K562 (cell line): Measurements from ENCODE around the gene UBE2J2. TPM values are rescaled to one million over a fixed set of nuclear protein-coding genes. Genes with fewer than 3 reads are reported as not detected.
A peak's percentile ranks its signal among the peaks of the same experiment; 100 is the strongest.

Source experiments
- ATF7 ChIP-seq: fragments of 450-650 bp; IDR thresholded peaks from 2 replicates; pipeline ENCODE4 v1.7.1; 2014; ENCODE audit warnings: mild to moderate bottlenecking, moderate library complexity
- HSF4 ChIP-seq: fragments of 250-450 bp; sonication (Bioruptor Pico); IDR thresholded peaks from 2 replicates; pipeline ENCODE4 v2.1.2; 2022; ENCODE audit warnings: mild to moderate bottlenecking, moderate library complexity, borderline replicate concordance
- KAT7 ChIP-seq: sonication (generic); formaldehyde crosslinking; IDR thresholded peaks from 2 replicates; pipeline ENCODE4 v1.8.0; 2022; ENCODE audit warnings: missing genetic modification reagents, mild to moderate bottlenecking, borderline replicate concordance
- KLF1 ChIP-seq: fragments of 450-650 bp; IDR thresholded peaks from 2 replicates; pipeline ENCODE4 v1.6.1; 2016; ENCODE audit warnings: missing genetic modification characterization, missing compliant biosample characterization
- ZNF133 ChIP-seq: fragments of 250-450 bp; sonication (Bioruptor Pico); IDR thresholded peaks from 2 replicates; pipeline ENCODE4 v1.4.0; 2020; ENCODE audit warnings: mild to moderate bottlenecking
- ZNF217 ChIP-seq: sonication (generic); formaldehyde crosslinking; IDR thresholded peaks from 2 replicates; pipeline ENCODE4 v1.8.0; 2022; ENCODE audit warnings: mild to moderate bottlenecking, missing genetic modification reagents
- polyA plus RNA-seq, 8 experiments: library from polyadenylated mRNA; depleted of rRNA in 4 of 8; stranded (reverse) in 5 of 8; unstranded in 3 of 8; fragments of >200 nt; fragmentation: Nextera tagmentation in 2 of 8; fragmentation: Illumina TruSeq in 1 of 8; extraction: Ambion mirVana in 2 of 8; extraction: Trizol in 1 of 8; gene quantifications; 2 replicates each; pipeline versions ENCODE4 v1.2.1 to v1.2.3, GENCODE V29; 2011 to 2014; ENCODE audit warnings: inconsistent platforms in 1 of 8, missing spikeins in 1 of 8
- total RNA-seq, 7 experiments: library from RNA; depleted of rRNA in 6 of 7; stranded (reverse); fragments of >200 nt in 6 of 7; fragmentation: Illumina TruSeq in 2 of 7; extraction: Trizol in 2 of 7; gene quantifications; 2 replicates each; pipeline versions ENCODE4 v1.2.1 to v1.2.3, GENCODE V29; 2011 to 2021; ENCODE audit warnings: low replicate concordance in 1 of 7
- TF ChIP-seq, protein P1 (sequence below): fragments of 250-450 bp; sonication (Bioruptor Pico); IDR thresholded peaks from 2 replicates; pipeline ENCODE4 v1.4.0; 2020
- TF ChIP-seq, protein P2 (sequence below): fragments of 450-650 bp; IDR thresholded peaks from 2 replicates; pipeline ENCODE4 v1.7.0; 2016; ENCODE audit warnings: borderline replicate concordance
- TF ChIP-seq, protein P3 (sequence below): fragments of 450-650 bp; formaldehyde crosslinking; conservative IDR thresholded peaks from 2 replicates; pipeline ENCODE4 v1.4.0; 2022; ENCODE audit warnings: mild to moderate bottlenecking, missing genetic modification characterization
- TF ChIP-seq, protein P4 (sequence below): sonication (generic); formaldehyde crosslinking; IDR thresholded peaks from 2 replicates; pipeline ENCODE4 v1.8.0; 2023; ENCODE audit warnings: missing genetic modification reagents, mild to moderate bottlenecking, borderline replicate concordance
- TF ChIP-seq, protein P5 (sequence below): fragments of 250-450 bp; sonication (Bioruptor Pico); IDR thresholded peaks from 2 replicates; pipeline ENCODE4 v1.8.0; 2021; ENCODE audit warnings: moderate library complexity, mild to moderate bottlenecking, inconsistent platforms

UBE2J2 gene
- total and polyA plus RNA-seq, 9 of the 15 experiments (the other 6 are each of a cell fraction or from before 2014, with no cell fraction given) = 0.93 to 112 (median 75.5) TPM

DNA sequence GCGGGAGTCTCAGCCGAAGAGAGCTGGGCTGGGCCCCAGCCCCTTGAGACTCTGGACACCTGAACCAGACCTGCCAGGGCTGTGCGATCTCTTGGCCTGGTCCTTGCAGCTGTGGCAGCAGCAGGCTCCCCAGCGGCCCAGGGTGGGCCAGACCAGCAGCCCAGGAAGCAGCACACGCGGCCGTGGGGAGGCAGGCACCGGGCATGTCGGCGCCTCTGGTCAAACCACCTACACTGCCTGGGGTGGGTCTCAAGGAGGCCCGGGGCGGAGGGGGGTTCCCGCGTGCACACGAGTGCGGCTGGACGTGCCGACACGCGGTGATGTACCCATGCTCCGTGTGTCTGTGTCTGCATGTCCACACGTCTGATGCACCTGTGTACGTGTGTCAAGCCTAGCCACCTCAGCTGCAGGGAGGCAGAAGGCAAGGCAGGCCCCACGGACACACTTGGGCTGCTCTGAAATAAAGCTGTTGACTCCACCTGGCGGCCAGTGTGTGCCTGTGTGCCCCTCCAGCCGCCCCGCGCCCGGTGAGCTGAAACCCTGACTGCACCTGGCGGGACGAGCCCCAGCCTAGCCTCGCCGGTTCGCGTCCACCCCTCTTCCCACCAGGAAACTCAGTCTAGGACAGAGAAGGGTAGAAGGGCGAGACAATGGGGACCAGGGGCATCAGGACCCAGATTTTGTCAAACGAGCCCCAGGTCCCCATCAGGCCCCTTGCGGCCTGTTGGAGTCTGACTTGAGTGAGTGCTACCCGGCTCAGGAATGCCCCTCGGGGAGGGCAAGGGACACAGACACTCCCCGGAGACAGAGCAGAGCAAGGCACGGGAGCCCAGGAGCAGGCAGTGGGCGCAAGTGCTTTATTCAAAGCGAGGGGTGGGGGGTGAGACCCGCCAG, 18.1 kb upstream of the UBE2J2 start (continued):
- TF ChIP-seq, protein P1, sequence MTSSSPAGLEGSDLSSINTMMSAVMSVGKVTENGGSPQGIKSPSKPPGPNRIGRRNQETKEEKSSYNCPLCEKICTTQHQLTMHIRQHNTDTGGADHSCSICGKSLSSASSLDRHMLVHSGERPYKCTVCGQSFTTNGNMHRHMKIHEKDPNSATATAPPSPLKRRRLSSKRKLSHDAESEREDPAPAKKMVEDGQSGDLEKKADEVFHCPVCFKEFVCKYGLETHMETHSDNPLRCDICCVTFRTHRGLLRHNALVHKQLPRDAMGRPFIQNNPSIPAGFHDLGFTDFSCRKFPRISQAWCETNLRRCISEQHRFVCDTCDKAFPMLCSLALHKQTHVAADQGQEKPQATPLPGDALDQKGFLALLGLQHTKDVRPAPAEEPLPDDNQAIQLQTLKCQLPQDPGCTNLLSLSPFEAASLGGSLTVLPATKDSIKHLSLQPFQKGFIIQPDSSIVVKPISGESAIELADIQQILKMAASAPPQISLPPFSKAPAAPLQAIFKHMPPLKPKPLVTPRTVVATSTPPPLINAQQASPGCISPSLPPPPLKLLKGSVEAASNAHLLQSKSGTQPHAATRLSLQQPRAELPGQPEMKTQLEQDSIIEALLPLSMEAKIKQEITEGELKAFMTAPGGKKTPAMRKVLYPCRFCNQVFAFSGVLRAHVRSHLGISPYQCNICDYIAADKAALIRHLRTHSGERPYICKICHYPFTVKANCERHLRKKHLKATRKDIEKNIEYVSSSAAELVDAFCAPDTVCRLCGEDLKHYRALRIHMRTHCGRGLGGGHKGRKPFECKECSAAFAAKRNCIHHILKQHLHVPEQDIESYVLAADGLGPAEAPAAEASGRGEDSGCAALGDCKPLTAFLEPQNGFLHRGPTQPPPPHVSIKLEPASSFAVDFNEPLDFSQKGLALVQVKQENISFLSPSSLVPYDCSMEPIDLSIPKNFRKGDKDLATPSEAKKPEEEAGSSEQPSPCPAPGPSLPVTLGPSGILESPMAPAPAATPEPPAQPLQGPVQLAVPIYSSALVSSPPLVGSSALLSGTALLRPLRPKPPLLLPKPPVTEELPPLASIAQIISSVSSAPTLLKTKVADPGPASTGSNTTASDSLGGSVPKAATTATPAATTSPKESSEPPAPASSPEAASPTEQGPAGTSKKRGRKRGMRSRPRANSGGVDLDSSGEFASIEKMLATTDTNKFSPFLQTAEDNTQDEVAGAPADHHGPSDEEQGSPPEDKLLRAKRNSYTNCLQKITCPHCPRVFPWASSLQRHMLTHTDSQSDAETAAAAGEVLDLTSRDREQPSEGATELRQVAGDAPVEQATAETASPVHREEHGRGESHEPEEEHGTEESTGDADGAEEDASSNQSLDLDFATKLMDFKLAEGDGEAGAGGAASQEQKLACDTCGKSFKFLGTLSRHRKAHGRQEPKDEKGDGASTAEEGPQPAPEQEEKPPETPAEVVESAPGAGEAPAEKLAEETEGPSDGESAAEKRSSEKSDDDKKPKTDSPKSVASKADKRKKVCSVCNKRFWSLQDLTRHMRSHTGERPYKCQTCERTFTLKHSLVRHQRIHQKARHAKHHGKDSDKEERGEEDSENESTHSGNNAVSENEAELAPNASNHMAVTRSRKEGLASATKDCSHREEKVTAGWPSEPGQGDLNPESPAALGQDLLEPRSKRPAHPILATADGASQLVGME = no peak
- TF ChIP-seq KLF1 (tag) (no peak), HSF4 (CRISPR knock-in tag) (no peak), ZNF217 (no peak), KAT7 (no peak), ATF7 (peak; percentile 57; the same call in 1 of the 2 replicates), ZNF133 (CRISPR knock-in tag) (no peak)
- TF ChIP-seq, protein P2, sequence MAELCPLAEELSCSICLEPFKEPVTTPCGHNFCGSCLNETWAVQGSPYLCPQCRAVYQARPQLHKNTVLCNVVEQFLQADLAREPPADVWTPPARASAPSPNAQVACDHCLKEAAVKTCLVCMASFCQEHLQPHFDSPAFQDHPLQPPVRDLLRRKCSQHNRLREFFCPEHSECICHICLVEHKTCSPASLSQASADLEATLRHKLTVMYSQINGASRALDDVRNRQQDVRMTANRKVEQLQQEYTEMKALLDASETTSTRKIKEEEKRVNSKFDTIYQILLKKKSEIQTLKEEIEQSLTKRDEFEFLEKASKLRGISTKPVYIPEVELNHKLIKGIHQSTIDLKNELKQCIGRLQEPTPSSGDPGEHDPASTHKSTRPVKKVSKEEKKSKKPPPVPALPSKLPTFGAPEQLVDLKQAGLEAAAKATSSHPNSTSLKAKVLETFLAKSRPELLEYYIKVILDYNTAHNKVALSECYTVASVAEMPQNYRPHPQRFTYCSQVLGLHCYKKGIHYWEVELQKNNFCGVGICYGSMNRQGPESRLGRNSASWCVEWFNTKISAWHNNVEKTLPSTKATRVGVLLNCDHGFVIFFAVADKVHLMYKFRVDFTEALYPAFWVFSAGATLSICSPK = 0 out of 2 replicates have a peak, but pooled peaks have one; percentile 29
- TF ChIP-seq, protein P3, sequence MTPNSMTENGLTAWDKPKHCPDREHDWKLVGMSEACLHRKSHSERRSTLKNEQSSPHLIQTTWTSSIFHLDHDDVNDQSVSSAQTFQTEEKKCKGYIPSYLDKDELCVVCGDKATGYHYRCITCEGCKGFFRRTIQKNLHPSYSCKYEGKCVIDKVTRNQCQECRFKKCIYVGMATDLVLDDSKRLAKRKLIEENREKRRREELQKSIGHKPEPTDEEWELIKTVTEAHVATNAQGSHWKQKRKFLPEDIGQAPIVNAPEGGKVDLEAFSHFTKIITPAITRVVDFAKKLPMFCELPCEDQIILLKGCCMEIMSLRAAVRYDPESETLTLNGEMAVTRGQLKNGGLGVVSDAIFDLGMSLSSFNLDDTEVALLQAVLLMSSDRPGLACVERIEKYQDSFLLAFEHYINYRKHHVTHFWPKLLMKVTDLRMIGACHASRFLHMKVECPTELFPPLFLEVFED (CRISPR knock-in tag) = no peak
- TF ChIP-seq, protein P4, sequence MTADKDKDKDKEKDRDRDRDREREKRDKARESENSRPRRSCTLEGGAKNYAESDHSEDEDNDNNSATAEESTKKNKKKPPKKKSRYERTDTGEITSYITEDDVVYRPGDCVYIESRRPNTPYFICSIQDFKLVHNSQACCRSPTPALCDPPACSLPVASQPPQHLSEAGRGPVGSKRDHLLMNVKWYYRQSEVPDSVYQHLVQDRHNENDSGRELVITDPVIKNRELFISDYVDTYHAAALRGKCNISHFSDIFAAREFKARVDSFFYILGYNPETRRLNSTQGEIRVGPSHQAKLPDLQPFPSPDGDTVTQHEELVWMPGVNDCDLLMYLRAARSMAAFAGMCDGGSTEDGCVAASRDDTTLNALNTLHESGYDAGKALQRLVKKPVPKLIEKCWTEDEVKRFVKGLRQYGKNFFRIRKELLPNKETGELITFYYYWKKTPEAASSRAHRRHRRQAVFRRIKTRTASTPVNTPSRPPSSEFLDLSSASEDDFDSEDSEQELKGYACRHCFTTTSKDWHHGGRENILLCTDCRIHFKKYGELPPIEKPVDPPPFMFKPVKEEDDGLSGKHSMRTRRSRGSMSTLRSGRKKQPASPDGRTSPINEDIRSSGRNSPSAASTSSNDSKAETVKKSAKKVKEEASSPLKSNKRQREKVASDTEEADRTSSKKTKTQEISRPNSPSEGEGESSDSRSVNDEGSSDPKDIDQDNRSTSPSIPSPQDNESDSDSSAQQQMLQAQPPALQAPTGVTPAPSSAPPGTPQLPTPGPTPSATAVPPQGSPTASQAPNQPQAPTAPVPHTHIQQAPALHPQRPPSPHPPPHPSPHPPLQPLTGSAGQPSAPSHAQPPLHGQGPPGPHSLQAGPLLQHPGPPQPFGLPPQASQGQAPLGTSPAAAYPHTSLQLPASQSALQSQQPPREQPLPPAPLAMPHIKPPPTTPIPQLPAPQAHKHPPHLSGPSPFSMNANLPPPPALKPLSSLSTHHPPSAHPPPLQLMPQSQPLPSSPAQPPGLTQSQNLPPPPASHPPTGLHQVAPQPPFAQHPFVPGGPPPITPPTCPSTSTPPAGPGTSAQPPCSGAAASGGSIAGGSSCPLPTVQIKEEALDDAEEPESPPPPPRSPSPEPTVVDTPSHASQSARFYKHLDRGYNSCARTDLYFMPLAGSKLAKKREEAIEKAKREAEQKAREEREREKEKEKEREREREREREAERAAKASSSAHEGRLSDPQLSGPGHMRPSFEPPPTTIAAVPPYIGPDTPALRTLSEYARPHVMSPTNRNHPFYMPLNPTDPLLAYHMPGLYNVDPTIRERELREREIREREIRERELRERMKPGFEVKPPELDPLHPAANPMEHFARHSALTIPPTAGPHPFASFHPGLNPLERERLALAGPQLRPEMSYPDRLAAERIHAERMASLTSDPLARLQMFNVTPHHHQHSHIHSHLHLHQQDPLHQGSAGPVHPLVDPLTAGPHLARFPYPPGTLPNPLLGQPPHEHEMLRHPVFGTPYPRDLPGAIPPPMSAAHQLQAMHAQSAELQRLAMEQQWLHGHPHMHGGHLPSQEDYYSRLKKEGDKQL = no peak
- TF ChIP-seq, protein P5, sequence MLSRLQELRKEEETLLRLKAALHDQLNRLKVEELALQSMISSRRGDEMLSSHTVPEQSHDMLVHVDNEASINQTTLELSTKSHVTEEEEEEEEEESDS = no peak
